Measurements from ENCODE around the gene SPTBN4. TPM values are rescaled to one million over a fixed set of nuclear protein-coding genes. Genes with fewer than 3 reads are reported as not detected.
A peak's percentile ranks its signal among the peaks of the same experiment; 100 is the strongest.
"Not testable (repeated sequence)": the region's sequence is repeated elsewhere in the genome, so short reads cannot be mapped to it uniquely, and the experiment has no call there.

Gene SPTBN4
- total RNA-seq, 1 donor from 2014 or later: 0.43 TPM

GRCh38 chr19:40620161-40620485 is 153.3 kb downstream of the SPTBN4 start:
- no peaks in the 10 kb centered on the region for H3K9me3 ChIP-seq
- no peaks in the 10 kb centered on the region for H3K27me3 ChIP-seq
- H3K36me3 ChIP-seq: peaks cover 46 to 70% of the 10 kb centered on the region in 2 donors
- H3K27ac ChIP-seq: no peak overlapping the region
- DNase-seq (ENCODE audit: low spot score in 2 of 2): no peak
- H3K4me3 ChIP-seq: no peak overlapping the region
- H3K4me1 ChIP-seq: no peaks in the 10 kb centered on the region
- TF ChIP-seq CTCF (IDR thresholded peaks at IDR 0.05): no peak
- intact Hi-C loops (cut with DNase I): no loop called here

DNA sequence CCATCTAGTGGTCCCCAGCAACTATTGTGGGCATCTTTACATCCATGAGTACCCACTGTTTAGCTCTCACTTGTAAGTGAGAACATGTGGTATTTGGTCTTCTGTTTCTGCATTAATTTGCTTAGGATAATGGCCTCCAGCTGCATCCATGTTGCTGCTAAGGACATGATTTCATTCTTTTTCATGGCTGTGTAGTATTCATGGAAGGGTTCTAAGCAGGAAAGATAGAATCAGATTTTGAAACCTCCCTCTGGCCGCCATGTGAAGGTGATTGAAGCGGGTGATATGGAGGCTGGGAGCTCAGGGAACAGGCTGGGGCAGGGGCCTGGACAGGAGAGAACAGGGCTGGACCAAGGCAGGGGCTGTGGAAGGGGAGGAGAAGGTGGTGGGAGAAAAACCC is 154.5 kb downstream of the SPTBN4 start:
- Histone ChIP-seq H3K9me3 (no peaks in the 10 kb centered on the region), H3K27me3 (no peaks in the 10 kb centered on the region), H3K36me3 (peaks cover 56 to 75% of the 10 kb centered on the region in 2 donors), H3K27ac (no peak overlapping the region), H3K4me1 (no peaks in the 10 kb centered on the region), H3K4me3 (no peak overlapping the region)
- no peak for TF ChIP-seq CTCF (IDR thresholded peaks at IDR 0.05)
- DNase-seq (ENCODE audit: low spot score in 2 of 2): no peak
- intact Hi-C loops (cut with DNase I): no loop called here

DNA sequence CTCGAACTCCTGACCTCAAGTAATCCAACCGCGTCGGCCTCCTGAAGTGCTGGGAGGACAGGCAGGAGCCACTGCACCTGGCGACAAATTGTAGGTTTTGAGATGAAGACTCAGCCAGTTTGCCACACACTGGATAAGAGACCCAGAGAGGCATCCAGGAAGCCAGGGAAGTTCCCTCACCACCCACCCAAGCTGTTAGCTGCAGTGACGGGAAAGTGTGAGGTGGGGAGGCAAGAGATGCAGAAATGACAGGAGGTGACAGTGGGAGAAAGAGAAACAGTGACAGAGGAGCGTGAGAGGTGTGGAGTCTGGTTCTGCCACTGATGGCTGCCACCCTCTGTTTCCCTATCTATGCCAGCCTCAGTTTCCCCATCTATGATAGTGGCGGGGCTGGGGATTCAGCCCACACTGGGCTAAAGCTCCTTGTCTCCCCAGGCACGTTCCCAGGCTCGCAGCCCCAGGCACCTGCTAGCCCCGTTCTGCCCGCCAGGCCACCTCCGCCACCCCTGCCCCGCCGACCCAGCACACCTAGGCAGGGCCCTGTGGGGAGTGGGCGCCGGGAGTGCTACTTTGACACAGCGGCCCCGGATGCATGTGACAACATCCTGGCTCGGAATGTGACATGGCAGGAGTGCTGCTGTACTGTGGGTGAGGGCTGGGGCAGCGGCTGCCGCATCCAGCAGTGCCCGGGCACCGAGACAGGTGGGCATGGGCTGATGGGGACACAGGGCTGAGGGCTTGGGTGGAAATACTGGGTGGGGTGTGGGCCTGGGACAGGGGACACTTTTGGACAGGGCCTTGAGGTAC is 155.4 kb downstream of the SPTBN4 start:
- no peak for TF ChIP-seq CTCF (IDR thresholded peaks at IDR 0.05)
- Histone ChIP-seq H3K9me3 (no peaks in the 10 kb centered on the region), H3K27me3 (no peaks in the 10 kb centered on the region), H3K27ac (peak overlapping the region; percentile 12 to 38), H3K4me3 (no peak overlapping the region), H3K4me1 (no peaks in the 10 kb centered on the region), H3K36me3 (peaks cover 64 to 78% of the 10 kb centered on the region in 2 donors)
- intact Hi-C loops (cut with DNase I): no loop called here
- DNase-seq (ENCODE audit: low spot score in 2 of 2): no peak

DNA sequence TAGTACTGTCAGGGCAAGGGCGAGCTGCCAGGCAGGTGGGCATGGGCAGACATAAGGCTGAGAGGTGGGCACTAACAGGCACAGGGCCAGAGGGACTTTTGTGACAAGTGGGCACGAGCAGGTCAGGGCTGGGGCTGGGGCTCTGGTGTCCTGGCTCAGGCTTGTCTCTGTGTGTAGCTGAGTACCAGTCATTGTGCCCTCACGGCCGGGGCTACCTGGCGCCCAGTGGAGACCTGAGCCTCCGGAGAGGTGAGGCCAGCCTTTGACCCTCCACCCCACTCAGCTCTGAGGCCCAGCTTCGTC is 155.9 kb downstream of the SPTBN4 start:
- Histone ChIP-seq H3K9me3 (no peaks in the 10 kb centered on the region), H3K4me1 (no peaks in the 10 kb centered on the region), H3K4me3 (no peak overlapping the region), H3K27ac (peak overlapping the region; percentile 12 to 38), H3K36me3 (peaks cover 69 to 82% of the 10 kb centered on the region in 2 donors), H3K27me3 (no peaks in the 10 kb centered on the region)
- TF ChIP-seq CTCF (IDR thresholded peaks at IDR 0.05): no peak
- intact Hi-C loops (cut with DNase I): no loop called here
- DNase-seq (ENCODE audit: low spot score in 2 of 2): peak in 1 of 2 donors; percentile 62

GRCh38 chr19:40623403-40624251 is 156.8 kb downstream of the SPTBN4 start:
- Histone ChIP-seq H3K36me3 (peaks cover 66 to 75% of the 10 kb centered on the region in 2 donors), H3K9me3 (no peaks in the 10 kb centered on the region), H3K4me3 (no peak overlapping the region), H3K27me3 (no peaks in the 10 kb centered on the region), H3K4me1 (no peaks in the 10 kb centered on the region), H3K27ac (peak overlapping the region; percentile 38 to 55)
- intact Hi-C loops (cut with DNase I): no loop called here
- peak in 1 of 2 donors; percentile 60 for DNase-seq (ENCODE audit: low spot score in 2 of 2)
- no peak for TF ChIP-seq CTCF (IDR thresholded peaks at IDR 0.05)

DNA sequence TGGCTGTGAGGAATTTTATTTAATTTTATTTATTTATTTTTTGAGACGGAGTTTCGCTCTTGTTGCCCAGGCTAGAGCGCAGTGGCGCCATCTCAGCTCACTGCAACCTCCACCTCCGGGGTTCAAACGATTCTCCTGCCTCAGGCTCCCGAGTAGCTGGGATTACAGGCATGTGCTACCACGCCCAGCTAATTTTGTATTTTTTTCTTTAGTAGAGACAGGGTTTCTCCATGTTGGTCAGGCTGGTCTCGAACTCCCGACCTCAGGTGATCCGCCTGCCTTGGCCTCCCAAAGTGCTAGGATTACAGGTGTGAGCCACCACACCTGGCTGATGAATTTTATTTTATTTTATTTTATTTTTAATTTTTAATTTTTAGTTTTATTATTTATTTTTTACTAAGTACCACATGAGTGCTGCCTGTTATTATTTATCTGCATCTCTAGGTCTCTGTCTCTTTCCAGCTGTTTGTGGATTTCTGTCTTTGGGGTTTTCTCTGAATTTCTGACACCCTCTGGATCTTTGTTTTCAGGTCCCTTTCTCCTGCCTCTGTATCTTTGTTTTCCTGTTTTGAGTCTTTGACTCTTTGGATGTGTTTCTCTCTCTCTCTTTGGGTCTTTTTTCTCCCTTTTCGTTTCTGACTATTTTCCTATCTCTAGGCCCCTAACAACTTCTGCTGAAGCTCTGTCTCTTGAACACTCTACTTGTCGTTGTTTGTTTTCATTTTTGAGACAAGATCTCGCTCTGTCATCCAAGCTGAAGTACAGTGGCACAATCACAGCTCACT is 157.8 kb downstream of the SPTBN4 start:
- H3K27me3 ChIP-seq; H3K4me3 ChIP-seq; H3K4me1 ChIP-seq; H3K27ac ChIP-seq; intact Hi-C loops (cut with DNase I); DNase-seq (ENCODE audit: low spot score in 2 of 2); H3K9me3 ChIP-seq: not testable (repeated sequence)
- H3K36me3 ChIP-seq: peaks cover 70 to 72% of the 10 kb centered on the region in 2 donors
